Liver (tissue), 9 donors: ENCODE data around the gene VWCE. TPM values are rescaled to one million over a fixed set of nuclear protein-coding genes. Genes with fewer than 3 reads are reported as not detected.

ENCODE experiments used
- DNase-seq: peaks from one replicate; pipeline ENCODE4 v3.0.0-alpha.2; 2017; ENCODE audit warnings: low spot score
- H3K27ac ChIP-seq, 2 donors: one replicate each; pipeline ENCODE4 v1.7.0; 2013; ENCODE audit warnings: inconsistent platforms in 2 of 2, low read length in 2 of 2, control low read depth in 1 of 2, low read depth in 1 of 2, mild to moderate bottlenecking in 1 of 2
- H3K27me3 ChIP-seq, 4 donors: one replicate each; pipeline versions ENCODE4 v1.6.1 to v1.7.0; 2013; ENCODE audit warnings: low read length in 3 of 4, inconsistent platforms in 1 of 4, mild to moderate bottlenecking in 1 of 4, moderate library complexity in 1 of 4; ENCODE audit not compliant: control insufficient read depth in 4 of 4, insufficient read depth in 4 of 4
- H3K36me3 ChIP-seq, 4 donors: one replicate each; pipeline versions ENCODE4 v1.6.1 to v1.7.0; 2013; ENCODE audit warnings: low read length in 3 of 4, mild to moderate bottlenecking in 3 of 4, low read depth in 1 of 4, moderate library complexity in 1 of 4; ENCODE audit not compliant: control insufficient read depth in 4 of 4, insufficient read depth in 3 of 4
- H3K4me1 ChIP-seq, 4 donors: one replicate each; pipeline versions ENCODE4 v1.6.1 to v1.7.0; 2013; ENCODE audit warnings: low read length in 3 of 4, mild to moderate bottlenecking in 3 of 4, moderate library complexity in 1 of 4; ENCODE audit not compliant: control insufficient read depth in 4 of 4, insufficient read depth in 4 of 4
- H3K4me3 ChIP-seq, 3 donors: one replicate each; pipeline versions ENCODE4 v1.6.1 to v1.7.0; 2013; ENCODE audit warnings: low read length in 3 of 3, control low read depth in 1 of 3, low read depth in 1 of 3, mild to moderate bottlenecking in 1 of 3
- H3K9ac ChIP-seq, 2 donors: one replicate each; pipeline ENCODE4 v1.7.0; 2013; ENCODE audit warnings: low read length in 2 of 2, mild to moderate bottlenecking in 2 of 2, moderate library complexity in 2 of 2, control low read depth in 1 of 2, low read depth in 1 of 2
- H3K9me3 ChIP-seq, 4 donors: one replicate each; pipeline versions ENCODE4 v1.6.1 to v1.7.0; 2013; ENCODE audit warnings: low read length in 3 of 4; ENCODE audit not compliant: control insufficient read depth in 4 of 4
- ATF3 ChIP-seq: IDR thresholded peaks from 2 replicates; pipeline ENCODE4 v1.6.1; 2016; ENCODE audit warnings: antibody characterized with exemption
- CTCF ChIP-seq: fragments of 150-350 bp; IDR thresholded peaks from 2 replicates; pipeline ENCODE4 v1.5.1; 2017; ENCODE audit warnings: improper control_type of control experiment, low read depth, low read length; ENCODE audit not compliant: missing input control
- EGR1 ChIP-seq, 2 donors: IDR thresholded peaks; 2 replicates each; pipeline ENCODE4 v1.6.1; 2016 to 2018; ENCODE audit warnings: antibody characterized with exemption in 2 of 2, low read depth in 2 of 2
- FOXA1 ChIP-seq: IDR thresholded peaks from 2 replicates; pipeline ENCODE4 v1.6.1; 2016; ENCODE audit warnings: antibody characterized with exemption
- GABPA ChIP-seq, 2 donors: IDR thresholded peaks in 1 of 2; conservative IDR thresholded peaks in 1 of 2; 2 replicates each; pipeline ENCODE4 v1.6.1; 2016; ENCODE audit warnings: antibody characterized with exemption in 2 of 2, mild to moderate bottlenecking in 1 of 2, moderate library complexity in 1 of 2
- HNF4A ChIP-seq, 2 donors: conservative IDR thresholded peaks; 2 replicates each; pipeline ENCODE4 v1.6.1; 2016; ENCODE audit warnings: antibody characterized with exemption in 2 of 2, mild to moderate bottlenecking in 2 of 2
- HNF4G ChIP-seq: IDR thresholded peaks from 2 replicates; pipeline ENCODE4 v1.6.1; 2016; ENCODE audit warnings: antibody characterized with exemption
- JUND ChIP-seq, 2 donors: IDR thresholded peaks; 2 replicates each; pipeline ENCODE4 v1.6.1; 2016; ENCODE audit warnings: antibody characterized with exemption in 2 of 2
- MAX ChIP-seq: IDR thresholded peaks from 2 replicates; pipeline ENCODE4 v1.6.1; 2016; ENCODE audit warnings: antibody characterized with exemption
- RAD21 ChIP-seq, 2 donors: IDR thresholded peaks; 2 replicates each; pipeline ENCODE4 v1.6.1; 2016; ENCODE audit warnings: antibody characterized with exemption in 2 of 2, mild to moderate bottlenecking in 2 of 2
- REST ChIP-seq: IDR thresholded peaks from 2 replicates; pipeline ENCODE4 v1.6.1; 2016; ENCODE audit warnings: antibody characterized with exemption, mild to moderate bottlenecking
- RXRA ChIP-seq, 2 donors: IDR thresholded peaks; 2 replicates each; pipeline ENCODE4 v1.6.1; 2017 to 2018; ENCODE audit warnings: antibody characterized with exemption in 2 of 2, mild to moderate bottlenecking in 1 of 2
- TAF1 ChIP-seq: conservative IDR thresholded peaks from 2 replicates; pipeline ENCODE4 v1.6.1; 2016; ENCODE audit warnings: antibody characterized with exemption, mild to moderate bottlenecking
- WGBS: extraction: QIAGEN DNeasy Blood & Tissue Kit; methylation state at CpG from one replicate; pipeline ENCODE4 v1.1.7; 2013; 5-methylcytosine and 5-hydroxymethylcytosine counted together
- polyA plus RNA-seq, 2 donors: library from polyadenylated mRNA; stranded (reverse) in 1 of 2; unstranded in 1 of 2; fragments of 200-250 nt in 1 of 2; fragments of >200 nt in 1 of 2; fragmentation: Nextera tagmentation in 1 of 2; extraction: Ambion mirVana in 1 of 2; gene quantifications; one replicate each; pipeline versions ENCODE4 v1.2.1 to v1.2.3, GENCODE V29; 2013 to 2015
- total RNA-seq, 2 donors: library from RNA; depleted of rRNA; stranded (reverse); fragments of >200 nt; gene quantifications; one replicate each; pipeline ENCODE4 v1.2.3, GENCODE V29; 2014
- donor health status: healthy.
- donor health status: healthy.
- donor health status: healthy.
- donor health status: healthy.
- donor health status: healthy.

Gene VWCE
- total and polyA plus RNA-seq, 4 donors, result 1.9 to 6.0 (median 2.7) TPM

- WGBS, result 96% methylated on average over 8 of the region's 8 CpGs
- no peak for DNase-seq
- no peak overlapping the region for H3K27ac ChIP-seq
- no peaks in the 10 kb centered on the region for H3K27me3 ChIP-seq
- H3K4me1 ChIP-seq, result no peaks in the 10 kb centered on the region
- H3K4me3 ChIP-seq, result no peak overlapping the region
- no peak for TF ChIP-seq HNF4A (conservative IDR thresholded peaks at IDR 0.05)
- no peak for TF ChIP-seq REST
- TF ChIP-seq RAD21 (IDR thresholded peaks at IDR 0.05), result no peak
- TF ChIP-seq ATF3, result no peak
- no peak for TF ChIP-seq CTCF
- TF ChIP-seq GABPA (IDR thresholded peaks at IDR 0.05 in 1 of 2, conservative IDR thresholded peaks at IDR 0.05 in 1 of 2), result no peak
- TF ChIP-seq JUND (IDR thresholded peaks at IDR 0.05), result no peak
- no peak for TF ChIP-seq EGR1 (IDR thresholded peaks at IDR 0.05; ENCODE audit: low read depth in 2 of 2)
- TF ChIP-seq RXRA (IDR thresholded peaks at IDR 0.05), result no peak
- peaks cover 29 to 92% (median 85%) of the 10 kb centered on the region in 4 donors for H3K36me3 ChIP-seq
- H3K9me3 ChIP-seq, result no peaks in the 10 kb centered on the region
- no peak overlapping the region for H3K9ac ChIP-seq
Observed at GRCh38 chr11:61310749-61311148, 15.6 kb upstream of the VWCE start.

- no peak for DNase-seq
- H3K36me3 ChIP-seq, result peaks cover 27 to 93% (median 85%) of the 10 kb centered on the region in 4 donors
- no peaks in the 10 kb centered on the region for H3K9me3 ChIP-seq
- H3K27me3 ChIP-seq, result no peaks in the 10 kb centered on the region
- H3K4me3 ChIP-seq, result no peak overlapping the region
- TF ChIP-seq FOXA1 (no peak), MAX (no peak), HNF4G (no peak), CTCF (no peak), EGR1 (IDR thresholded peaks at IDR 0.05; ENCODE audit: low read depth in 2 of 2) (no peak), RXRA (IDR thresholded peaks at IDR 0.05) (no peak), ATF3 (no peak), REST (no peak), TAF1 (no peak)
- WGBS, result 95% methylated on average over 7 of the region's 7 CpGs
- H3K9ac ChIP-seq, result no peak overlapping the region
- H3K27ac ChIP-seq, result no peak overlapping the region
- no peaks in the 10 kb centered on the region for H3K4me1 ChIP-seq
Observed at GRCh38 chr11:61309739-61310138, 14.6 kb upstream of the VWCE start.
